ENCODE data around the gene INSYN2A.

The INSYN2A gene, protein sequence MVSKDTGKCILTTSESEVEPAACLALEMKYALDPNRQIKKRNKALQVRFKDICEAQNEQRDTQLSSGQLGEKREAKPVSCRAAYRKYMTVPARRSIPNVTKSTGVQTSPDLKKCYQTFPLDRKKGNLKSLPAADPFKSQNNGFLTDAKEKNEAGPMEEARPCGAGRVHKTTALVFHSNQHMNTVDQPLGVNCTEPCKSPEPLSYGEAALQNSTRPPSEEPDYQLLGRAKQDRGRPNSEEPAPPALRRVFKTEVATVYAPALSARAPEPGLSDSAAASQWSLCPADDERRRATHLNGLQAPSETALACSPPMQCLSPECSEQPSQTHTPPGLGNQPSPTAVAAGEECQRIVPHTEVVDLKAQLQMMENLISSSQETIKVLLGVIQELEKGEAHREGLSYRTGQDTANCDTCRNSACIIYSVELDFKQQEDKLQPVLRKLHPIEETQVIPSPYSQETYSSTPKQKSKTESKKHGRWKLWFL

GRCh38 chr10:127196282-127197153 is at the start of gene INSYN2A:
TSS of gene INSYN2A (minus strand) at chr10:127196591. CDS start at chr10:127176395, 20,196 bp downstream.
- DNase-seq = no peak

DNA sequence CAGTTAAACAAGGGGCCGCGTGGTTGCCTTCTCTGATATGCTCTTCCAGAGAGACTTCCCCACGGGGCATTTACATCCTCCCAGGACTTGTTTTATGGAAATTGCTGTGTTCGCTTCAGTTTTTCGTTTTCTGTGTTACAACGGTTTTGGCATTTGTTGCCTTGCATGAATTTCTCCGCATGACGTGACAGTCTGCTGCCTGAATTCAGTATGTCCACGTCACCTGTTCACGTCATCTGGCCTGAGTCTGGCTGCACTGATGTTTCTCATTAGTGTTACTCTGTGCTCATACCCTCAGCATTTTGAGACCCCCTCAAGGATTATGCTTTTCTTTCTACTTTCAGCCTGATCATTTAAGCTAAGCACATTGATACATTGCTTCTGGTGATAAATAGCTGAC is 49.1 kb upstream of the INSYN2A start:
- DNase-seq = no peak

DNA sequence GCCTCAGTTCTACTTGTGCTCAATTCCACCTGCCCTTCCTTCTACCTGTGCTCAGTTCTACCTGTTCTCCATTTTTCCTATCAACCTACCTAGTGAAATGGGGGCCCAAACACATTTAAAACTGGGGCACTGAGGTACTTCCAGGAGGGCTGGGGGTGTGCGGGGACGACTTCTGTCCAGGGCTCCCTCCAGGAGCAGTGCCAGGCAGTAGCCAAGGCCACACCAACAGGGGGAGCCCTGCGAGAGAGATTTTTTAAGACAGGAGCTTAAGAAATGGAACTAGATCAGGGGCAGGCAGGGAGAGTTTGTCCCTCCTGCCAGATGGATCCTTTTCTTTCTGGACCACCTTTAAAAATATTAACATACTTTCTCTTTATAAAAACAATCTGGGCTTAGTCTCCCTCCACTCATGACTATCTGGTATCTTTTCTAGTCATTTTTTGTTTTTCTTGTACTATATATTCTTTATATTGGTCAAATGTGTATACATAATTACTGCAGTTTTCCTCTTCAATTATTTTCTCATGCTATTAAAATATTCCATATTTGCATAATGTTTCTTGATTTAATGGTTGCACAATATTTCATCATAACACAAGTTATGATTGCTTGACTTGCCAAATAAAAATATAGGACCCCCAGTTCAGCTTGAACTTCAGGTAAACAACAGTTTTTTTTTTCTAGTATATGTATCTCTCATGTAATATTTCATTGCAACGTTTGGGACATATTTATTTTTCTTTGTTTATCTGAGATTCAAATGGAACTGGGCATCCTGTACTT is 47.3 kb upstream of the INSYN2A start:
- DNase-seq = peak; percentile 45

DNA sequence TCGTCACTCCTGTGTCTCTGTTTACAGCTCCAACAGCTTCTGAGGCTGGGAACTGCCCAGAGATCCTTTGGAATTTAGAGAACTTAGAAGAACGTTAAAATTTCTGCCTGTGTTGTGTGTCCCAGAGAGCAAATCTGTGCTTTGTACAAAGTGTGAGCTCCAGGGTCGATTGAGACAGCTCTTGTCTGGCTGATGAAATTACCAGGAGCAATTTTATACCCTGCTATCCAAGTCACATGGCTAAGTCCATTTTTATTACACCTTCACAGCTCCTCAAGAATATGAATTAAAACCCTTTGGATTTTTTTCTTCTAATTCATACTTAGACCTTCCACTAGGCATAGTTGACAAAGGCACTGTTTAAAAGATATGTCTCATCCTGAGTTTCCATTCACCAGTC is 46.5 kb upstream of the INSYN2A start:
- no peak for DNase-seq

DNA sequence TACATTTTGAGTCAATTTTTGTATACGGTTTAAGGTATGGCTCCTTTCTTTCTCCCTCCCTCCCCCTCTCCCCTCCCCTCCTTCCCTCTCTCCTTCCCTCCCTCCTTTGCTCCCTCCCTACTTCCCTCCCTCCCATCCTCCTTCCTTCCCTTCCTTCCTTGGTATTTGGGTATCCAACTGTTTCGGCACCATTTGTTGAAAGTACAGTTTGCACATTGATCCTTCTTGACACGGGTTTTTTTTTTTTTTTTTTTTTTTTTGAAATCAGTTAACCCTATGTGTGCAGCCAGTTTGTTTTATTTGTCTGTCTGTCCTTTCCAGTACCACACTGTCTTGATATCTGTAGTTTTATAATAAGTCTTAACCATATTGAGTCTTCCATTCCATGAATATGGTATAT is 39.9 kb upstream of the INSYN2A start:
- no peak for DNase-seq

GRCh38 chr10:127234306-127234800 is 38.0 kb upstream of the INSYN2A start:
- no peak for DNase-seq

DNA sequence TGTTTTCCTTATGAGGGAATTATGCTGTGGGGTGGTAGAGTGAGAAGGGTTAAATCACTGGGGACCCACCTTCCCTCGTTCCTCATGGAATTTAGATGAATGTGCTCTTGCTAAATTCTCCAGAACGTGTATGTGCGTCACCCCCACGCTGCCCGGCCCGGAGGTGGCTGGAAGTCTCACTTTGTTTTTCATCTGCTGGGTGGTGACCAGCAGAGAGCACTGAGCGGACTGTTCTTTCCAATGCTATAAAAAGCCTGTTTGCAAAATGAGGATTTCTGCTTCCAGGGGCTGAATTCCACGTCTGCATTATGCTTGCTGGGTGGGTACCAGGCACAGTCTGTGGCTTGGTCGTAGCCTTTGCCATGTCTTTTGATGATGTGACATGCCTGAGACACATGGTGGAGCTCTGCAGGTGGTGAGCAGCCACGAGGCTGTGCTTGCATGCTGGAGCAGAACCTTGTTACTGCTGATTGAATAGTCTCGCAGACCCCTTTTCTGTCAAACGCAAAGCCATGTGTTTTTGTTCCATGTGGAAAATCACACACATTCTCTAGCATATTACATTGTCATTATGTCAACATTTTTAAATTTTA is 31.9 kb upstream of the INSYN2A start:
- no peak for DNase-seq

DNA sequence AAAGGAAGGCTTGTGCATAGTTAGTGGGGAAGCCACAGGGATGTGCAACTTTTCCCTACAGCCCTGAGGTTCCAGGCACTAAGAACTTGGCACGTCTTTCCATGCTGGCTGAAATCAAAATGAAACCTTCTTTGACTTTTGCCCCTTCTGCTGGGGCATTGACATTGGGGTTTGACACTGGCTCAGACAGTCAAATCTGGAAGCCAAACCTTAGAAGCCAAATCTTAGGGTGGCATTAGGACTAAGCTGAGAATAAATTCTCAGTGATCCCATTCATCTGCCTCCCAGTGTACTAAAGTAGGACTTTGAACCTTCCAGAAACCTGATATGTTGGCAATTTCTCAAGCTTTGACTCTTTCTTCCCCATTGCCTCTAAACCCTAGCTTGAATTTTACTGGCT is 31.3 kb upstream of the INSYN2A start:
- no peak for DNase-seq

- DNase-seq = no peak
These were observed 30.6 kb upstream of the INSYN2A start for GRCh38 chr10:127227027-127227426.

GRCh38 chr10:127221281-127221680 is 24.9 kb upstream of the INSYN2A start:
- no peak for DNase-seq

DNA sequence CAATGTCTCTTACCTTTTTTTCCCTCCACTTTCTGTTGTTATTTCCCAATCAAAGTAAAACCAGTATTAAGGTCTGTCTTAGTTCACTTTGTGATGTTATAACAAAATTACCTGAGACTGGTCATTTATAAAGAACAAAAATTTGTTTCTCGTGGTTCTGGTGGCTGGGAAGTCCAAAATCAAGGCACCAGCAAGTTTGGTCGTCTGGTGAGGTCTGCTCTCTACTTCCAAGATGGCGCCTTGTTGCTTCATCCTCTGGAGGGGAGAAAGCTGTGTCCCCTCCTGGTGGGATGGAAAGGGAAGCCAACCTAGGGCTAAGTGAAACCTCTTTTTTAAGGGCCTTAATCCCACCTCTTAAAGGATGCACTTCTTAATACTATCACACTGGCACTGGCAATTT is 22.3 kb upstream of the INSYN2A start:
- DNase-seq = no peak

- DNase-seq = no peak
These were observed 20.4 kb upstream of the INSYN2A start for GRCh38 chr10:127216786-127217185.

GRCh38 chr10:127216274-127216673 is 19.9 kb upstream of the INSYN2A start:
- no peak for DNase-seq

DNA sequence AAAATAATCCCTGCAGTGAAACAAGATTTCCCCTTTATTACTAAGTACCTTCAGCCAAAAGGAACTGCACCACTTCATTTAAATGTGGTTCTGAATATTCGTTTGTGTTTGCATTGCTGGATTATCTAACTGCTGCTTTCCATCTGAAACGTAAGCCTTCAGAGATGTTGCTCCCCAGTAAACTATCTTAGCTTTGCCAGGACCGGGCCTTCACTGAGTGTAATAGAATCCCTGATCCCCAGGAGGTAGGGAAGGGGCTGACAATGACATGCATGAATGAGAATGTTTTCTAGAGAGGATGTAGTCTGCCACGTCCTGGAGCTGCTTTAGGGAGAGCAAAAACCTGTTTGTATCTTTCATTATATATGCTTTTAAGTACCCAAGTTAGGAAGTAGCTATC is 19.5 kb upstream of the INSYN2A start:
- no peak for DNase-seq

GRCh38 chr10:127210936-127211466 is 14.6 kb upstream of the INSYN2A start:
- no peak for DNase-seq

DNA sequence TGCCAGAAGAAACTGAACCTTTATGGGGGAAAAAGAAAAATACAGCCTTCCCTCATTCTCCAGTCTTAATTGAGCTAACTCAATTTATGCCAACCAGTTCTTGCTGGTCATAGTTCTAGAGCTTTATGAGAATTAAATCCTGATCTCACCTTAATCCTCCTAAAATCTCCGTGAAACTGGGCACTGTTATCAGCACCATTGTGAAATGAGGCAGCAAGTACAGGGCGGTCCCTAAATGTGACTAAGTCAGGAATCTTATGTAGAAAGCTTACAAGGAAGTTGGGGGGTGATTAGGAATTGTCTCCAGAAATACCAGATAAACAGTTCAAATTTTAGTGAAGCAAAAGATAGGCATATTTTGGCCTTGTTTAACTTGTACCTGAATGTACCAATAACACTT is 10.7 kb upstream of the INSYN2A start:
- DNase-seq = no peak

DNA sequence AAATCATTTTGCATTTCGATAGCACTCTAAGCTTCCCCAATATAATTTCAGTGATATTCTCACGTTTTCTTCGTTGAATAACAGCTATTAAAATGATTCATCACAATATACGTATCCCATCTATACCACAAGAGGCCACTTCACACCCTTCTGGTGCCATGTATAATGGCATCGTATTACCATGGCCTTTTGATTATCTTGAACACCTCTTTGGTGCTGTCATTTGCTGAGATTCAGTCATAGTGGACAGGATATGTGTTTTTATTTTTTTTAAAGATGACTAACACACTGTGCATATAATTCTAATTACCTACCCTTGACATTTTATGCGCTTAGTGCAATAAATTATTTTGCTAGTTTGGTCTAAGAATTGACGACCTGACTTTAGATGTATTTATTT is 6.7 kb upstream of the INSYN2A start:
- DNase-seq = no peak

DNA sequence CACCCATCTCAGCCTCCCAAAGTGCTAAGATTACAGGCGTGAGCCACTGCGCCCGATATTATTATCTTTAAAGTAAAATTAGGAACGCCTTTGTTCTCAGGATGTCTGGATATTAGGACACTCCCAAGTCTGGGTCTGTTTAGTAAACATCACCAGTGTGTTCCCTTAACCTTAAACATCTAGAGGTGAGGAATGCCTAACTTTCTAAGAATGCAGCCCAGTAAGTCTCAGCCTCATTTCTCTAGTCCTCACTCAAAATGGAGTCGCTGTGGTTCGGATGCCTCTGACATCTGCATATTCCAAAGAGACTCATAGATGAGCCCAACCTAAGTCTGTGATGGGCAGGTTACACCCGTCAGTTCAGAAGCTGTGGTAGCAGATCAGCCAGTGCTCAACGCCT is 4.3 kb upstream of the INSYN2A start:
- no peak for DNase-seq

GRCh38 chr10:127198721-127199120 is 2.3 kb upstream of the INSYN2A start:
- DNase-seq = no peak

- DNase-seq = no peak
These were observed 1.9 kb upstream of the INSYN2A start for GRCh38 chr10:127198307-127198706.

DNA sequence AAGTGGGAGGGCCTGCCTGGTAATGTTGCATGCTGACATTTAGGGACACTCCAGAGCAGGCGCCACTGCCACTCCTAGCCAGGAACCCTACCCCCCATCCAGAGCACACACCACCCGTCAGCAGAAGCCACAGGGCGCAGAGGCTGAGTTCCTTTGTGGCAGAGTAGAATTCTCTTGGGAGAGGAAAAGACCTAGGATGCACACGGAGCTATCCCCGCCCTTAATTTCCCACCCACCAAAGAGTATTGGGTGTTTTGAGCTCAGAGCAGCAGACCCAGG is 702 bp upstream of the INSYN2A start:
- no peak for DNase-seq

- no peak for DNase-seq
These were observed 665 bp downstream of the INSYN2A start for GRCh38 chr10:127195571-127196281.

All from CD4-positive, alpha-beta T cell treated with Interleukin-17A for 4 hours (primary cell).